HepG2 (cell line): ENCODE measurements around the gene LCK. TPM values are rescaled to one million over a fixed set of nuclear protein-coding genes. Genes with fewer than 3 reads are reported as not detected.

Source experiments
- BRCA1 ChIP-seq: sonication (generic); formaldehyde crosslinking; IDR thresholded peaks from 2 replicates; pipeline ENCODE4 v1.4.0; 2020; ENCODE audit warnings: missing genetic modification reagents
- CBX1 ChIP-seq: IDR thresholded peaks from one replicate; pipeline ENCODE4 v1.6.1; 2016; ENCODE audit warnings: antibody characterized with exemption, low read depth
- ELF4 ChIP-seq: sonication (generic); formaldehyde crosslinking; IDR thresholded peaks from 2 replicates; pipeline ENCODE4 v1.5.0; 2020; ENCODE audit warnings: missing genetic modification reagents, mild to moderate bottlenecking, moderate library complexity, borderline replicate concordance
- GABPA ChIP-seq, 2 experiments: IDR thresholded peaks; 2 replicates each; pipeline ENCODE4 v1.6.1; 2011 to 2016; ENCODE audit warnings: low read depth in 2 of 2, low read length in 1 of 2, missing biosample characterization in 1 of 2, missing genetic modification characterization in 1 of 2
- HMGA1 ChIP-seq: sonication (generic); formaldehyde crosslinking; conservative IDR thresholded peaks from 2 replicates; pipeline ENCODE4 v1.4.0; 2020; ENCODE audit warnings: missing genetic modification reagents
- JUN ChIP-seq: sonication (generic); formaldehyde crosslinking; IDR thresholded peaks from 2 replicates; pipeline ENCODE4 v1.4.0; 2020; ENCODE audit warnings: mild to moderate bottlenecking, missing genetic modification reagents
- KDM5B ChIP-seq: sonication (generic); formaldehyde crosslinking; IDR thresholded peaks from 2 replicates; pipeline ENCODE4 v1.4.0; 2020; ENCODE audit warnings: missing genetic modification reagents, mild to moderate bottlenecking, borderline replicate concordance
- PHF8 ChIP-seq: sonication (generic); formaldehyde crosslinking; IDR thresholded peaks from 2 replicates; pipeline ENCODE4 v1.5.0; 2020; ENCODE audit warnings: missing genetic modification reagents
- POGZ ChIP-seq: sonication (generic); formaldehyde crosslinking; IDR thresholded peaks from 2 replicates; pipeline ENCODE4 v1.4.0; 2020; ENCODE audit warnings: mild to moderate bottlenecking, missing genetic modification reagents
- POLR2AphosphoS5 ChIP-seq: IDR thresholded peaks from 2 replicates; pipeline ENCODE4 v1.6.1; 2012; ENCODE audit warnings: low read depth, low read length
- RFXANK ChIP-seq: IDR thresholded peaks from 2 replicates; pipeline ENCODE4 v1.6.1; 2016
- SMC3 ChIP-seq: IDR thresholded peaks from 2 replicates; pipeline ENCODE4 v1.6.1; 2011; ENCODE audit warnings: low read length, improper control_type of control experiment
- TAF1 ChIP-seq: sonication (generic); formaldehyde crosslinking; IDR thresholded peaks from 2 replicates; pipeline ENCODE4 v1.4.0; 2020; ENCODE audit warnings: missing genetic modification reagents
- TGIF2 ChIP-seq: IDR thresholded peaks from 2 replicates; pipeline ENCODE4 v1.6.1; 2016; ENCODE audit warnings: control low read depth, missing compliant biosample characterization
- ZBTB38 ChIP-seq: sonication (generic); formaldehyde crosslinking; IDR thresholded peaks from 2 replicates; pipeline ENCODE4 v1.5.1; 2020; ENCODE audit warnings: mild to moderate bottlenecking, missing genetic modification reagents
- ZNF326 ChIP-seq: sonication (generic); formaldehyde crosslinking; IDR thresholded peaks from 2 replicates; pipeline ENCODE4 v1.4.0; 2020; ENCODE audit warnings: missing genetic modification reagents, borderline replicate concordance
- ZNF589 ChIP-seq: sonication (generic); formaldehyde crosslinking; conservative IDR thresholded peaks from 2 replicates; pipeline ENCODE4 v1.8.0; 2022; ENCODE audit warnings: mild to moderate bottlenecking, moderate library complexity, missing genetic modification reagents
- ZNF605 ChIP-seq: sonication (generic); formaldehyde crosslinking; IDR thresholded peaks from 2 replicates; pipeline ENCODE4 v1.8.0; 2022; ENCODE audit warnings: mild to moderate bottlenecking, missing genetic modification reagents
- ZNF614 ChIP-seq: IDR thresholded peaks from 2 replicates; pipeline ENCODE4 v1.6.1; 2018; ENCODE audit warnings: missing biosample characterization, missing genetic modification reagents, inconsistent platforms, borderline replicate concordance
- ZNF737 ChIP-seq: sonication (generic); formaldehyde crosslinking; IDR thresholded peaks from 2 replicates; pipeline ENCODE4 v1.5.0; 2020; ENCODE audit warnings: missing genetic modification reagents, mild to moderate bottlenecking, borderline replicate concordance
- polyA plus RNA-seq, 8 experiments: library from polyadenylated mRNA; depleted of rRNA in 3 of 8; stranded (reverse) in 7 of 8; unstranded in 1 of 8; fragments of >200 nt; fragmentation: Illumina TruSeq in 4 of 8; extraction: Trizol in 4 of 8; gene quantifications; 2 replicates each; pipeline versions ENCODE4 v1.2.1 to v1.2.3, GENCODE V29; 2011 to 2016; ENCODE audit warnings: low read depth in 4 of 8, missing spikeins in 1 of 8, mixed read lengths in 1 of 8; ENCODE audit not compliant: insufficient read depth in 1 of 8
- total RNA-seq, 5 experiments: library from RNA; depleted of rRNA; stranded (reverse); fragments of >200 nt; fragmentation: Illumina TruSeq; extraction: Trizol; gene quantifications; 2 replicates each; pipeline ENCODE4 v1.2.3, GENCODE V29; 2016; ENCODE audit warnings: low read depth in 1 of 5
- TF ChIP-seq, protein P1 (sequence below): sonication (generic); formaldehyde crosslinking; IDR thresholded peaks from 2 replicates; pipeline ENCODE4 v1.8.0; 2022; ENCODE audit warnings: missing genetic modification reagents, mild to moderate bottlenecking, moderate library complexity, borderline replicate concordance
- TF ChIP-seq, protein P2 (sequence below): sonication (generic); formaldehyde crosslinking; IDR thresholded peaks from 2 replicates; pipeline ENCODE4 v1.5.1; 2020; ENCODE audit warnings: missing genetic modification reagents, mild to moderate bottlenecking, borderline replicate concordance
- TF ChIP-seq, protein P3 (sequence below): sonication (generic); formaldehyde crosslinking; IDR thresholded peaks from 2 replicates; pipeline ENCODE4 v1.5.0; 2020; ENCODE audit warnings: mild to moderate bottlenecking, missing genetic modification reagents, borderline replicate concordance

Gene LCK
- total and polyA plus RNA-seq, 2 of the 13 experiments (the other 11 are each of a cell fraction or from before 2014, with no cell fraction given) = 0.93 to 1.8 TPM

DNA sequence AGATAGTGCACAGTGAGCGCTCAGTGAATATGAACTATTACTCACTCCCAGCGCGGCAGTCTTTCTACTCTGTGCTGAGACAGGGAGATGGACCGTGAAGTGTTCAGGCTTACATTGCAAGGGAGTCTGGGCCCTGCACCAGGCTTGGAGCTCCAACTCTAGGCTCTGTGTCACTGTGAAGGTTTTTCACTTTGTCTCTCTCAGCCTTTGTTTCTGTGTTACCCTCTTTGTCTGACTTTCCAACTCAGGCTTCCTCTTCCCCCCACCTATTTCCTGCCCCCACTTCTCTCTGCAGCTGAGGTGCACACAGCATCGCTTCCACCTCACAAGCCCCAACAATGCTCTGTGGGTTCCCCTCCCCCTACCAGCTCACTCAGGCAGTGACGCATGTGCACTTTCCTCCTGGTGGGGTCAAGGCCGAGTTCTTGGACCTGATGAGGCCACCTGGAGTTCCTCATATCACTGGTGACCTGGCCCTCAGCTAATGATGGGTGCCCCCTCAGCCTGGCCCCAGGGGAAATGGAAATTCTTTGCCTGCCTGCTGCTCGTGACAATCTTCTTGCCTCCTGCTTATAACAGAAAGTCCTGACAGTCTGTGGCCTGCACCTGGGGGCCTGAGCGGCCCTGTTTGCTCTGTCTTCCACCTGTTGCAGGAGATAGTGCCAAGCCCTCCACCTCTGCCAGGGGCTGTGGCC, 1.1 kb upstream of the LCK start (continued):
- TF ChIP-seq, protein P1, sequence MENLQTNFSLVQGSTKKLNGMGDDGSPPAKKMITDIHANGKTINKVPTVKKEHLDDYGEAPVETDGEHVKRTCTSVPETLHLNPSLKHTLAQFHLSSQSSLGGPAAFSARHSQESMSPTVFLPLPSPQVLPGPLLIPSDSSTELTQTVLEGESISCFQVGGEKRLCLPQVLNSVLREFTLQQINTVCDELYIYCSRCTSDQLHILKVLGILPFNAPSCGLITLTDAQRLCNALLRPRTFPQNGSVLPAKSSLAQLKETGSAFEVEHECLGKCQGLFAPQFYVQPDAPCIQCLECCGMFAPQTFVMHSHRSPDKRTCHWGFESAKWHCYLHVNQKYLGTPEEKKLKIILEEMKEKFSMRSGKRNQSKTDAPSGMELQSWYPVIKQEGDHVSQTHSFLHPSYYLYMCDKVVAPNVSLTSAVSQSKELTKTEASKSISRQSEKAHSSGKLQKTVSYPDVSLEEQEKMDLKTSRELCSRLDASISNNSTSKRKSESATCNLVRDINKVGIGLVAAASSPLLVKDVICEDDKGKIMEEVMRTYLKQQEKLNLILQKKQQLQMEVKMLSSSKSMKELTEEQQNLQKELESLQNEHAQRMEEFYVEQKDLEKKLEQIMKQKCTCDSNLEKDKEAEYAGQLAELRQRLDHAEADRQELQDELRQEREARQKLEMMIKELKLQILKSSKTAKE (CRISPR knock-in tag) = peak; percentile 82; the same call in 1 of the 2 replicates
- no peak for TF ChIP-seq TGIF2 (CRISPR knock-in tag)
- peak; percentile 69; the same call in 1 of the 2 replicates for TF ChIP-seq KDM5B (CRISPR knock-in tag)
- 0 out of 2 replicates have a peak, but pooled peaks have one; percentile 53 for TF ChIP-seq ZNF589 (CRISPR knock-in tag)
- TF ChIP-seq, protein P2, sequence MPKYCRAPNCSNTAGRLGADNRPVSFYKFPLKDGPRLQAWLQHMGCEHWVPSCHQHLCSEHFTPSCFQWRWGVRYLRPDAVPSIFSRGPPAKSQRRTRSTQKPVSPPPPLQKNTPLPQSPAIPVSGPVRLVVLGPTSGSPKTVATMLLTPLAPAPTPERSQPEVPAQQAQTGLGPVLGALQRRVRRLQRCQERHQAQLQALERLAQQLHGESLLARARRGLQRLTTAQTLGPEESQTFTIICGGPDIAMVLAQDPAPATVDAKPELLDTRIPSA (CRISPR knock-in tag) = no peak
- TF ChIP-seq SMC3 = no peak
- TF ChIP-seq ZNF605 (CRISPR knock-in tag) = peak; percentile 69; the same call in 1 of the 2 replicates
- TF ChIP-seq ZNF614 = no peak
- TF ChIP-seq HMGA1 (CRISPR knock-in tag) = no peak
- peak; percentile 23 for TF ChIP-seq CBX1
- no peak for TF ChIP-seq ELF4
- peak; percentile 90 for TF ChIP-seq JUN (CRISPR knock-in tag)
- TF ChIP-seq, protein P3, sequence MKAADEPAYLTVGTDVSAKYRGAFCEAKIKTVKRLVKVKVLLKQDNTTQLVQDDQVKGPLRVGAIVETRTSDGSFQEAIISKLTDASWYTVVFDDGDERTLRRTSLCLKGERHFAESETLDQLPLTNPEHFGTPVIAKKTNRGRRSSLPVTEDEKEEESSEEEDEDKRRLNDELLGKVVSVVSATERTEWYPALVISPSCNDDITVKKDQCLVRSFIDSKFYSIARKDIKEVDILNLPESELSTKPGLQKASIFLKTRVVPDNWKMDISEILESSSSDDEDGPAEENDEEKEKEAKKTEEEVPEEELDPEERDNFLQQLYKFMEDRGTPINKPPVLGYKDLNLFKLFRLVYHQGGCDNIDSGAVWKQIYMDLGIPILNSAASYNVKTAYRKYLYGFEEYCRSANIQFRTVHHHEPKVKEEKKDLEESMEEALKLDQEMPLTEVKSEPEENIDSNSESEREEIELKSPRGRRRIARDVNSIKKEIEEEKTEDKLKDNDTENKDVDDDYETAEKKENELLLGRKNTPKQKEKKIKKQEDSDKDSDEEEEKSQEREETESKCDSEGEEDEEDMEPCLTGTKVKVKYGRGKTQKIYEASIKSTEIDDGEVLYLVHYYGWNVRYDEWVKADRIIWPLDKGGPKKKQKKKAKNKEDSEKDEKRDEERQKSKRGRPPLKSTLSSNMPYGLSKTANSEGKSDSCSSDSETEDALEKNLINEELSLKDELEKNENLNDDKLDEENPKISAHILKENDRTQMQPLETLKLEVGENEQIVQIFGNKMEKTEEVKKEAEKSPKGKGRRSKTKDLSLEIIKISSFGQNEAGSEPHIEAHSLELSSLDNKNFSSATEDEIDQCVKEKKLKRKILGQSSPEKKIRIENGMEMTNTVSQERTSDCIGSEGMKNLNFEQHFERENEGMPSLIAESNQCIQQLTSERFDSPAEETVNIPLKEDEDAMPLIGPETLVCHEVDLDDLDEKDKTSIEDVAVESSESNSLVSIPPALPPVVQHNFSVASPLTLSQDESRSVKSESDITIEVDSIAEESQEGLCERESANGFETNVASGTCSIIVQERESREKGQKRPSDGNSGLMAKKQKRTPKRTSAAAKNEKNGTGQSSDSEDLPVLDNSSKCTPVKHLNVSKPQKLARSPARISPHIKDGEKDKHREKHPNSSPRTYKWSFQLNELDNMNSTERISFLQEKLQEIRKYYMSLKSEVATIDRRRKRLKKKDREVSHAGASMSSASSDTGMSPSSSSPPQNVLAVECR (CRISPR knock-in tag) = peak; percentile 75; the same call in 1 of the 2 replicates
- TF ChIP-seq ZNF737 = no peak
- peak; percentile 29; the same call in 1 of the 2 replicates for TF ChIP-seq GABPA (IDR thresholded peaks at IDR 0.05; ENCODE audit: low read depth, low read length)
- peak; percentile 83 for TF ChIP-seq GABPA (CRISPR knock-in tag; IDR thresholded peaks at IDR 0.05; ENCODE audit: low read depth)
- peak; percentile 74 for TF ChIP-seq POLR2AphosphoS5
- peak; percentile 89 for TF ChIP-seq ZBTB38 (CRISPR knock-in tag)
- TF ChIP-seq ZNF326 = no peak
- no peak for TF ChIP-seq PHF8 (CRISPR knock-in tag)
- peak; percentile 70; the same call in 1 of the 2 replicates for TF ChIP-seq RFXANK (CRISPR knock-in tag)
- peak; percentile 73 for TF ChIP-seq POGZ (CRISPR knock-in tag)
- TF ChIP-seq TAF1 (CRISPR knock-in tag) = no peak; the same call in 1 of the 2 replicates
- no peak; the same call in 1 of the 2 replicates for TF ChIP-seq BRCA1 (CRISPR knock-in tag)
